ENCODE data around the gene WDR81. TPM values are rescaled to one million over a fixed set of nuclear protein-coding genes. Genes with fewer than 3 reads are reported as not detected.
A peak's percentile ranks its signal among the peaks of the same experiment; 100 is the strongest.

The WDR81 gene
- polyA plus RNA-seq, 2 of the 4 experiments (the other 2 are of a cell fraction) = 4.9 to 26.8 TPM

DNA sequence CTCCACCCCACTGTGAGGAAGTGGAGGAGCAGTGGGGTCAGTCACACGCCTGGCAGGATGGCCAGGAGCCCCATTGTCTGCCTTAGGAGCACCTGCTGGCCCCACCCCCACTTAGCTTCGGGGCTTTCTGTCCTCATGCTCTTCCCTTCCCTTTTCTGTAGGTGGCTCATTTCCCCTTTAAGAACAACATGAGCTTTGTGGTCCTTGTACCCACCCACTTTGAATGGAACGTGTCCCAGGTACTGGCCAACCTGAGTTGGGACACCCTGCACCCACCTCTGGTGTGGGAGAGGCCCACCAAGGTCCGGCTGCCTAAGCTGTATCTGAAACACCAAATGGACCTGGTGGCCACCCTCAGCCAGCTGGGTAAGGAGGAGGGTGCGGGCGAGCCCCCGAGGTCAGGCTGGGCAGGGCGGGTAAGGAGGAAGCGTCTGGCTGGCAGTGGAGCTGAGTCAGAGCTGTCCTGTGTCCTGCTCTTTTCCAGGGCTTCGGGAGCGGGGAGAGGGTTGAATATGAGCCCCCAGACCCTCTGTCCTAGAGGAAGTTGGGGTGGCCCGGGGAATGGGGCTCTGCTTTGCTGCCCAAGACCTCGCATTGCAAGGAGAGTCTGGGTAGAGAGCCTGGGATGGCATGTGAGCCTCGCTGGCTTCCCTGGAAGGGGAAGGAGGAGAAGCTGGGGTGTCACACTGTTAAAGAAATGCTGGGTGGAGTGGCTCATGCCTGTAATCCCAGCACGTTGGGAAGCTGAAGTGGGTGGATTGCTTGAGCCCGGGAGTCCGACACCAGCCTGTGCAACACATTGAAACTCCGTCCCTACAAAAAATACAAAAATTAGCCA, 28.1 kb downstream of the WDR81 start:
- Histone ChIP-seq H3K4me3 (peak overlapping the region; percentile 33), H3K4me2 (peak overlapping the region; percentile 69), H3K27ac (peak overlapping the region; percentile 76 to 88), H3K4me1 (peaks cover 13% of the 10 kb centered on the region), H3K9me3 (peaks cover 10% of the 10 kb centered on the region)
- peak; percentile 91 for FAIRE-seq
- POLR2A ChIA-PET = interaction anchor here (1.3 to 2.7 kb wide), 4 partner anchors 17 to 36 kb away, joined by 3 to 10 read pairs (median 8); partner anchors contain the start of gene WDR81
- peak; percentile 88 to 92 for ATAC-seq
- CTCF ChIA-PET = interaction anchor here (0.7 to 6.8 kb wide), 14 partner anchors 10 to 179 kb away, joined by 3 to 40 read pairs (median 3); partner anchors contain the start of genes SERPINF1 and WDR81
- TF ChIP-seq RAD21 (conservative IDR thresholded peaks at IDR 0.05 in 1 of 2, IDR thresholded peaks at IDR 0.05 in 1 of 2) = no peak
- TF ChIP-seq NPAS2 (CRISPR knock-in tag; IDR thresholded peaks at IDR 0.05; ENCODE audit: borderline replicate concordance) = no peak
- no peak for TF ChIP-seq CHD2 (IDR thresholded peaks at IDR 0.05; ENCODE audit: low read length, partially characterized antibody)
- TF ChIP-seq TP53 (CRISPR knock-in tag; IDR thresholded peaks at IDR 0.05) = no peak
- TF ChIP-seq MAFK (IDR thresholded peaks at IDR 0.05; ENCODE audit: partially characterized antibody) = no peak
- TF ChIP-seq, protein P1, sequence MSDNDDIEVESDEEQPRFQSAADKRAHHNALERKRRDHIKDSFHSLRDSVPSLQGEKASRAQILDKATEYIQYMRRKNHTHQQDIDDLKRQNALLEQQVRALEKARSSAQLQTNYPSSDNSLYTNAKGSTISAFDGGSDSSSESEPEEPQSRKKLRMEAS (IDR thresholded peaks at IDR 0.05) = peak; percentile 76
- TF ChIP-seq, protein P2, sequence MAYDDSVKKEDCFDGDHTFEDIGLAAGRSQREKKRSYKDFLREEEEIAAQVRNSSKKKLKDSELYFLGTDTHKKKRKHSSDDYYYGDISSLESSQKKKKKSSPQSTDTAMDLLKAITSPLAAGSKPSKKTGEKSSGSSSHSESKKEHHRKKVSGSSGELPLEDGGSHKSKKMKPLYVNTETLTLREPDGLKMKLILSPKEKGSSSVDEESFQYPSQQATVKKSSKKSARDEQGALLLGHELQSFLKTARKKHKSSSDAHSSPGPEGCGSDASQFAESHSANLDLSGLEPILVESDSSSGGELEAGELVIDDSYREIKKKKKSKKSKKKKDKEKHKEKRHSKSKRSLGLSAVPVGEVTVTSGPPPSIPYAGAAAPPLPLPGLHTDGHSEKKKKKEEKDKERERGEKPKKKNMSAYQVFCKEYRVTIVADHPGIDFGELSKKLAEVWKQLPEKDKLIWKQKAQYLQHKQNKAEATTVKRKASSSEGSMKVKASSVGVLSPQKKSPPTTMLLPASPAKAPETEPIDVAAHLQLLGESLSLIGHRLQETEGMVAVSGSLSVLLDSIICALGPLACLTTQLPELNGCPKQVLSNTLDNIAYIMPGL (CRISPR knock-in tag; IDR thresholded peaks at IDR 0.05; ENCODE audit: borderline replicate concordance) = no peak
- no peak for TF ChIP-seq FOSB (CRISPR knock-in tag; IDR thresholded peaks at IDR 0.05)
- TF ChIP-seq POLR2A (IDR thresholded peaks at IDR 0.05; ENCODE audit: low read length) = peak; percentile 26; the same call in 1 of the 2 replicates
- no peak for TF ChIP-seq CEBPB (IDR thresholded peaks at IDR 0.05)
- 0 out of 2 replicates have a peak, but pooled peaks have one; percentile 13 for TF ChIP-seq HOXB5 (CRISPR knock-in tag; IDR thresholded peaks at IDR 0.05)
- TF ChIP-seq, protein P3, sequence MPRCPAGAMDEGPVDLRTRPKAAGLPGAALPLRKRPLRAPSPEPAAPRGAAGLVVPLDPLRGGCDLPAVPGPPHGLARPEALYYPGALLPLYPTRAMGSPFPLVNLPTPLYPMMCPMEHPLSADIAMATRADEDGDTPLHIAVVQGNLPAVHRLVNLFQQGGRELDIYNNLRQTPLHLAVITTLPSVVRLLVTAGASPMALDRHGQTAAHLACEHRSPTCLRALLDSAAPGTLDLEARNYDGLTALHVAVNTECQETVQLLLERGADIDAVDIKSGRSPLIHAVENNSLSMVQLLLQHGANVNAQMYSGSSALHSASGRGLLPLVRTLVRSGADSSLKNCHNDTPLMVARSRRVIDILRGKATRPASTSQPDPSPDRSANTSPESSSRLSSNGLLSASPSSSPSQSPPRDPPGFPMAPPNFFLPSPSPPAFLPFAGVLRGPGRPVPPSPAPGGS (IDR thresholded peaks at IDR 0.05) = no peak
- TF ChIP-seq MAZ (IDR thresholded peaks at IDR 0.05; ENCODE audit: borderline replicate concordance, low read depth, low read length) = no peak
- TF ChIP-seq EHF (CRISPR knock-in tag; IDR thresholded peaks at IDR 0.05) = 0 out of 2 replicates have a peak, but pooled peaks have one; percentile 31
- TF ChIP-seq EHMT2 (IDR thresholded peaks at IDR 0.05; ENCODE audit: low read depth) = no peak
- no peak for TF ChIP-seq BHLHE40 (IDR thresholded peaks at IDR 0.05; ENCODE audit: low read depth, low read length)
- no peak for TF ChIP-seq JUN (IDR thresholded peaks at IDR 0.05)
- TF ChIP-seq HOXB13 (CRISPR knock-in tag; IDR thresholded peaks at IDR 0.05; ENCODE audit: low read depth) = no peak
- TF ChIP-seq, protein P4, sequence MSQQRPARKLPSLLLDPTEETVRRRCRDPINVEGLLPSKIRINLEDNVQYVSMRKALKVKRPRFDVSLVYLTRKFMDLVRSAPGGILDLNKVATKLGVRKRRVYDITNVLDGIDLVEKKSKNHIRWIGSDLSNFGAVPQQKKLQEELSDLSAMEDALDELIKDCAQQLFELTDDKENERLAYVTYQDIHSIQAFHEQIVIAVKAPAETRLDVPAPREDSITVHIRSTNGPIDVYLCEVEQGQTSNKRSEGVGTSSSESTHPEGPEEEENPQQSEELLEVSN (IDR thresholded peaks at IDR 0.05; ENCODE audit: borderline replicate concordance, low read depth) = peak; percentile 57; the same call in 1 of the 2 replicates
- TF ChIP-seq GATA3 (IDR thresholded peaks at IDR 0.05; ENCODE audit: borderline replicate concordance) = no peak
- no peak for TF ChIP-seq ZC3H11A (IDR thresholded peaks at IDR 0.05)
- DNase-seq (ENCODE audit: low read depth in 1 of 2, low spot score in 1 of 2) = peak; percentile 68 to 83
- 17% methylated on average over 18 of the region's 18 CpGs for WGBS (ENCODE audit: missing lambda C conversion rate)

All from A549 (cell line).